H1 (cell line): ENCODE measurements around the gene CLEC7A. TPM values are rescaled to one million over a fixed set of nuclear protein-coding genes. Genes with fewer than 3 reads are reported as not detected.

ENCODE experiments used
- BRCA1 ChIP-seq: IDR thresholded peaks from 2 replicates; pipeline ENCODE4 v1.6.1; 2012; ENCODE audit warnings: low read depth, low read length, improper control_type of control experiment
- CHD7 ChIP-seq: fragments of 300-600 bp; sonication (generic); IDR thresholded peaks from 2 replicates; pipeline ENCODE4 v1.7.1; 2012; ENCODE audit warnings: low read length, moderate library complexity, mild to moderate bottlenecking, inconsistent platforms; ENCODE audit not compliant: insufficient replicate concordance
- CREB1 ChIP-seq: IDR thresholded peaks from 2 replicates; pipeline ENCODE4 v1.6.1; 2012; ENCODE audit warnings: inconsistent platforms
- SP2 ChIP-seq: IDR thresholded peaks from 2 replicates; pipeline ENCODE4 v1.6.1; 2012; ENCODE audit warnings: mild to moderate bottlenecking, low read length, inconsistent platforms
- polyA plus RNA-seq, 7 experiments: library from polyadenylated mRNA; depleted of rRNA in 3 of 7; stranded (reverse) in 5 of 7; unstranded in 2 of 7; fragments of >200 nt in 5 of 7; fragments of 200-250 nt in 2 of 7; gene quantifications; 1 replicate in 5 of 7; 2 replicates in 1 of 7; 4 replicates in 1 of 7; pipeline versions ENCODE4 v1.2.1 to v1.2.3, GENCODE V29; 2011 to 2013; ENCODE audit warnings: missing spikeins in 2 of 7, mixed read lengths in 2 of 7
- total RNA-seq: library from RNA; stranded (reverse); fragmentation: NEBNext Ultra II Directional; extraction: Animal tissue kit (Norgen Biotek cat#: 25700); gene quantifications from 2 replicates; pipeline ENCODE4 v1.2.1, GENCODE V29; 2021

The CLEC7A gene
- total and polyA plus RNA-seq, 2 of the 8 experiments (the other 6 are each of a cell fraction or from before 2014, with no cell fraction given) = 0.09 to 0.15 TPM

GRCh38 chr12:10075451-10075850 is 54.5 kb downstream of the CLEC7A start (continued):
- TF ChIP-seq CHD7 (no peak), CREB1 (no peak), BRCA1 (no peak), SP2 (no peak)
